Psoas muscle (tissue), 8 donors: ENCODE results near the gene APRT. TPM values are rescaled to one million over a fixed set of nuclear protein-coding genes. Genes with fewer than 3 reads are reported as not detected.
"Not testable (repeated sequence)": the region's sequence is repeated elsewhere in the genome, so short reads cannot be mapped to it uniquely, and the experiment has no call there.

Experiments
- ATAC-seq, 4 donors: fragments of 200-7000 bp; cut with Tn5 transposase; one replicate each; pipeline ENCODE4 v1.9.1; 2020; ENCODE audit warnings: moderate library complexity in 3 of 4, mild to moderate bottlenecking in 2 of 4
- DNase-seq, 2 donors: peaks; one replicate each; pipeline ENCODE4 v3.0.0-alpha.2; 2020
- H3K27ac ChIP-seq: fragments of 200-600 bp; one replicate; pipeline ENCODE4 v1.8.0; 2022
- H3K27me3 ChIP-seq, 3 donors: fragments of 200-600 bp in 1 of 3; one replicate each; pipeline versions ENCODE4 v1.6.1 to v1.8.0; 2013 to 2022; ENCODE audit warnings: low read length in 2 of 3, mild to moderate bottlenecking in 2 of 3, moderate library complexity in 1 of 3; ENCODE audit not compliant: insufficient read depth in 3 of 3
- H3K36me3 ChIP-seq, 2 donors: fragments of 200-600 bp in 1 of 2; one replicate each; pipeline versions ENCODE4 v1.6.1 to v1.8.0; 2013 to 2022; ENCODE audit warnings: low read depth in 1 of 2, mild to moderate bottlenecking in 1 of 2, moderate library complexity in 1 of 2; ENCODE audit not compliant: insufficient read depth in 1 of 2
- H3K4me1 ChIP-seq: fragments of 200-600 bp; one replicate; pipeline ENCODE4 v1.8.0; 2022
- H3K4me3 ChIP-seq: fragments of 200-600 bp; one replicate; pipeline ENCODE4 v1.8.0; 2022; ENCODE audit warnings: mild to moderate bottlenecking
- H3K9me3 ChIP-seq: fragments of 200-600 bp; one replicate; pipeline ENCODE4 v1.8.0; 2022
- CTCF ChIP-seq: fragments of 200-600 bp; IDR thresholded peaks from one replicate; pipeline ENCODE4 v1.8.0; 2022; ENCODE audit warnings: antibody characterized with exemption
- WGBS, 3 donors: extraction: QIAGEN DNeasy Blood & Tissue Kit; methylation state at CpG; one replicate each; pipeline versions ENCODE4 v1.1.6 to v1.1.7; 2013; 5-methylcytosine and 5-hydroxymethylcytosine counted together
- intact Hi-C, 2 donors: fragments of 100-400 bp; cut with DNase I; formaldehyde crosslinking; loops; one replicate each; pipeline versions ENCODE4 v1.11.0 to v1.14.2; 2022
- polyA plus RNA-seq, 3 donors: library from polyadenylated mRNA; stranded (reverse); fragments of 200-250 nt; gene quantifications; one replicate each; pipeline ENCODE4 v1.2.3, GENCODE V29; 2013
- total RNA-seq, 4 donors: library from RNA; stranded (reverse); fragmentation: NEBNext Ultra II Directional in 2 of 4; extraction: Animal tissue kit (Norgen Biotek cat#: 25700) in 2 of 4; gene quantifications; one replicate each; pipeline versions ENCODE4 v1.2.1 to v1.2.4, GENCODE V29; 2021 to 2023
- donor health status: healthy with polysubstance abuse.
- donor health status: DM: no; HTN: no; CAD: no; lungs with moderate emphysema.
- donor health status: Bipolar disorder and iron deficiency.
- donor health status: healthy.
- donor health status: DM: yes; HTN: yes; CAD: no.
- donor health status: DM: no; HTN: no; CAD: no.
- donor health status: DM: no; HTN: no; CAD: no.
- donor health status: DM: yes; HTN: yes; CAD: no.

The APRT gene
- total and polyA plus RNA-seq, 7 donors: 32.8 to 165 (median 61.5) TPM

GRCh38 chr16:88790312-88791211, 21.2 kb downstream of the APRT start:
- no peak overlapping the region for H3K27ac ChIP-seq
- no peaks in the 10 kb centered on the region for H3K9me3 ChIP-seq
- intact Hi-C loops: no loop called here
- H3K36me3 ChIP-seq: no peaks in the 10 kb centered on the region
- no peaks in the 10 kb centered on the region for H3K4me1 ChIP-seq
- H3K4me3 ChIP-seq: no peak overlapping the region
- 33 to 47% (median 41%) methylated on average over 22 to 24 of the region's 24 CpGs for WGBS, 3 donors
- DNase-seq (peak in 1 of 2 donors; percentile 61), ATAC-seq (no peak)
- TF ChIP-seq CTCF: no peak
- H3K27me3 ChIP-seq: peaks cover 0 to 55% (median 8%) of the 10 kb centered on the region in 3 donors

GRCh38 chr16:88789594-88789993, 22.1 kb downstream of the APRT start:
- ATAC-seq (no peak), DNase-seq (peak in 1 of 2 donors; percentile 34)
- intact Hi-C loops: loop anchor here in 1 of 2 donors (5.0 kb wide), 1 partner anchor 47 kb away; no protein-coding TSS in a partner anchor
- H3K9me3 ChIP-seq: no peaks in the 10 kb centered on the region
- TF ChIP-seq CTCF: no peak
- H3K4me1 ChIP-seq: no peaks in the 10 kb centered on the region
- H3K27me3 ChIP-seq: peaks cover 0 to 54% (median 11%) of the 10 kb centered on the region in 3 donors
- H3K27ac ChIP-seq: no peak overlapping the region
- no peaks in the 10 kb centered on the region for H3K36me3 ChIP-seq
- no peak overlapping the region for H3K4me3 ChIP-seq
- WGBS, 3 donors: 70 to 75% (median 72%) methylated on average over 7 of the region's 7 CpGs

- not testable (repeated sequence) for H3K36me3 ChIP-seq, ATAC-seq, H3K27ac ChIP-seq, H3K4me1 ChIP-seq, H3K9me3 ChIP-seq, H3K4me3 ChIP-seq
- 93 to 97% (median 96%) methylated on average over 8 of the region's 8 CpGs for WGBS, 3 donors
- H3K27me3 ChIP-seq: peaks cover 0 to 55% (median 14%) of the 10 kb centered on the region in 3 donors
- peak in 1 of 2 donors; percentile 32 for DNase-seq
- intact Hi-C loops: loop anchor here in 1 of 2 donors (5.0 kb wide), 1 partner anchor 46 kb away; no protein-coding TSS in a partner anchor
Measured at GRCh38 chr16:88788749-88789148, 23.0 kb downstream of the APRT start.

- 83 to 87% (median 84%) methylated on average over 11 of the region's 11 CpGs for WGBS, 3 donors
- Histone ChIP-seq H3K36me3 (no peaks in the 10 kb centered on the region), H3K27me3 (peaks cover 0 to 48% (median 13%) of the 10 kb centered on the region in 3 donors), H3K4me1 (peaks cover 7% of the 10 kb centered on the region), H3K27ac (no peak overlapping the region), H3K4me3 (no peak overlapping the region), H3K9me3 (no peaks in the 10 kb centered on the region)
- ATAC-seq (no peak), DNase-seq (peak in 1 of 2 donors; percentile 19)
- intact Hi-C loops: loop anchor here in 1 of 2 donors (5.0 kb wide), 1 partner anchor 45 kb away; no protein-coding TSS in a partner anchor
- TF ChIP-seq CTCF: no peak
Measured at GRCh38 chr16:88787579-88788314, 24.0 kb downstream of the APRT start.
